ENCODE results near the gene TMEM92.
A peak's percentile ranks its signal among the peaks of the same experiment; 100 is the strongest.

- TF ChIP-seq CTCF (IDR thresholded peaks at IDR 0.05), result peak; percentile 51 to 73 (median 68)
- no peak for TF ChIP-seq POLR2A (IDR thresholded peaks at IDR 0.05)
These were observed 4.5 kb upstream of the TMEM92 start for GRCh38 chr17:50269477-50270434.

Measured in adrenal gland (tissue), 5 donors.